ENCODE data around the gene NFKB2.

Gene NFKB2

DNA sequence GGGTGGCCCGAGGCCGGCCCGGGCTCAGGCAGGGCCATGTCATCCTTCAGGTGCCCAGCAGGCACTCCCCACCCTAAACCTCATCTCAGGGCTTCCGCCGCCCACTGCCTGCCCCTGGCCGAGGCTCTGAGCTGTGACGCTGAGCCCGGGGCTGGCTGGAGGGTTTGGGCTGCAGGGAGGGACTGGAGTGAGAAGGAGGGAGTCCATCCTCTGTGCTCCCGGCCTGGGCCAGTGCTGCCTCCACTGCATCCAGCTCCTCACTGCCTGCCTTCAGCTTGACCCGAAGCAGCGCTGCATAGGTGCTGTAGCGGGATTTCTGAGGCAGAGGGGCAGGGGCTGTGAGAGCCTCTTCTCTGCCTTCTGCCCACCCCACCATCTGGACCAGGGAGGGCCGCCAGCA is 7.6 kb downstream of the NFKB2 start:
- FAIRE-seq, result no peak

DNA sequence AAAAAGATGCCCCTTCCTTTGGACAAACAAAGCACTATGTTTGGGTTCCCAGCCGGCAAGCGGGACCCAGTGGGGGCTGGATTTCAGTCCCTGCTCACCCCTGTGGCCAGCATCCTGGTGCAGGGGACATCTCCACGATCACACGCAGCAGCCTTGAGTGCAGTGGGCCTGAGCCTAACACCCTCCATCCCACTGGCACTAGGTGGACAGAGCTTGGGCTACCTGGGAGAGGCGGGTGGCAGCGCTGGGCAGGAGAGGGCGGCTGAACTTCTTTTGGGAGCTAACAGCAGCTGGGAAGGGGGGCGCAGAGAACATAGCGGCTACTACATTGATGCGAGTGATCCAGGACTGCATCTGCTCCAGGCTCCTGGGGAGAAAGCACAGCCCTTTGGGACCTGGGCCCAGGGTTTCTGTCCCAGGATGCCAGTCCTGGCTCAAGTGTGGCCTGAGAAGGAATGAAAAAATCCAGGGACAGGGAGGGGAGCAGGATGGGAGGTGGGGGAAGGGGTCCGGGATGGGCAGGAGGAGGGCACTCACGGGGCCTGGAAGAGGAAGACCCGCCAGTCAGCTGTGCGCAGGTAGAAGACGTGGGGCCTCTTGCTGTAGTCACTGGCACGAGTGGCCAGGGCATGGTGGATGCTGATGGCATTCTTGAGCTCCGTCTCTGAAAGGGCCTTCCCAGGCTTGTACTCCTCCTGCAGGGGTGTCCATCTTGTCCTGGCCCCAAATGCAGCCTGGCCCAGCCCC is 9.0 kb downstream of the NFKB2 start:
- TF ChIP-seq, protein P1, sequence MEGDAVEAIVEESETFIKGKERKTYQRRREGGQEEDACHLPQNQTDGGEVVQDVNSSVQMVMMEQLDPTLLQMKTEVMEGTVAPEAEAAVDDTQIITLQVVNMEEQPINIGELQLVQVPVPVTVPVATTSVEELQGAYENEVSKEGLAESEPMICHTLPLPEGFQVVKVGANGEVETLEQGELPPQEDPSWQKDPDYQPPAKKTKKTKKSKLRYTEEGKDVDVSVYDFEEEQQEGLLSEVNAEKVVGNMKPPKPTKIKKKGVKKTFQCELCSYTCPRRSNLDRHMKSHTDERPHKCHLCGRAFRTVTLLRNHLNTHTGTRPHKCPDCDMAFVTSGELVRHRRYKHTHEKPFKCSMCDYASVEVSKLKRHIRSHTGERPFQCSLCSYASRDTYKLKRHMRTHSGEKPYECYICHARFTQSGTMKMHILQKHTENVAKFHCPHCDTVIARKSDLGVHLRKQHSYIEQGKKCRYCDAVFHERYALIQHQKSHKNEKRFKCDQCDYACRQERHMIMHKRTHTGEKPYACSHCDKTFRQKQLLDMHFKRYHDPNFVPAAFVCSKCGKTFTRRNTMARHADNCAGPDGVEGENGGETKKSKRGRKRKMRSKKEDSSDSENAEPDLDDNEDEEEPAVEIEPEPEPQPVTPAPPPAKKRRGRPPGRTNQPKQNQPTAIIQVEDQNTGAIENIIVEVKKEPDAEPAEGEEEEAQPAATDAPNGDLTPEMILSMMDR (IDR thresholded peaks at IDR 0.05; ENCODE audit: insufficient read depth, missing control alignments), result no peak
- DNase-seq (ENCODE audit: insufficient read length, low spot score) (no peak), FAIRE-seq (no peak)

More for the DNA sequence above, 7.6 kb downstream of the NFKB2 start:
- DNase-seq (ENCODE audit: insufficient read length, low spot score), result no peak
- TF ChIP-seq, protein P1 (IDR thresholded peaks at IDR 0.05; ENCODE audit: insufficient read depth, missing control alignments), result no peak

DNA sequence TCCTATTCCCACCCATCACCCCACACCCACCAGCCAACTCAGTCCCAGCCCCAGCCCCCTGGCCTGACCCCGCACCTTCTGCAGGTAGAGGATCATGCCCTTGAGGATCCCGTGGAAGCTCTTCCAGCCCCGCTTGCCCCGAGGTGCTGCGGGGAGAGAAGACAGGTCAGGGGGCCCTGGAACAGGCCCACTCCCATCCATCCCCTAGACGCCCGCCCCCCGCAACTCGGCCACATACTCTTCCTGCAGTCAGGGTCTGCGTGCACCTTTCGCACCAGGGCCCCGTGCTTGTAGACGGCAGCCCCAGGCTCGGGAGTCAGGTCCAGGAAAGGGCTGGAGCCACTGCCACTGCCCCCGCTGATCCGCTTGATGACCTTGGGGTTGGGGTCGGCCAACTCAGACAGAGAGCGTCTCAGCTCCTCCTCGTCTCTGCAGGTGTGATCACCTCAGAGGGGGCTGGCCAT is 9.6 kb downstream of the NFKB2 start:
- no peak for FAIRE-seq
- no peak for DNase-seq (ENCODE audit: insufficient read length, low spot score)
- TF ChIP-seq, protein P1 (IDR thresholded peaks at IDR 0.05; ENCODE audit: insufficient read depth, missing control alignments), result no peak

DNA sequence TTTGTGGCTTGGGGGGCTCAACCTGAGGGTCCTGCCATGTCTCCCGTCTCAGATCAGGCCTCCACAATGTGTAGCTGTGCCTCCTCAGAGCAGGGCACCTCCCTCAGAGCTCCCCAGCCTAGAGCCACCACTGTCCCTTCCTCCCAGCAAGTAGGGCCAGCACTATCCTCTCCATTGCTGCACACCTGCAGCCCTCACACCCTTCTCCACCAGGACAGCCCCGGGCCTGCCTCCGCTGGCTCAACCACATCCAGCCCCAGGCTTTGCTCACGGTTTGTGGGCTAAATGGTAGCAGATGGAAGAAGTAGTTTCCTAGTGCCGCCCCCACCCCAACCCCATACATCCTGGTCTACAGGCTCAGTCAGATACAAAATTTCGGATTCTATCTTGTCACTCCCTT is 10.1 kb downstream of the NFKB2 start:
- FAIRE-seq (no peak), DNase-seq (ENCODE audit: insufficient read length, low spot score) (no peak)
- TF ChIP-seq, protein P1 (IDR thresholded peaks at IDR 0.05; ENCODE audit: insufficient read depth, missing control alignments), result no peak

DNA sequence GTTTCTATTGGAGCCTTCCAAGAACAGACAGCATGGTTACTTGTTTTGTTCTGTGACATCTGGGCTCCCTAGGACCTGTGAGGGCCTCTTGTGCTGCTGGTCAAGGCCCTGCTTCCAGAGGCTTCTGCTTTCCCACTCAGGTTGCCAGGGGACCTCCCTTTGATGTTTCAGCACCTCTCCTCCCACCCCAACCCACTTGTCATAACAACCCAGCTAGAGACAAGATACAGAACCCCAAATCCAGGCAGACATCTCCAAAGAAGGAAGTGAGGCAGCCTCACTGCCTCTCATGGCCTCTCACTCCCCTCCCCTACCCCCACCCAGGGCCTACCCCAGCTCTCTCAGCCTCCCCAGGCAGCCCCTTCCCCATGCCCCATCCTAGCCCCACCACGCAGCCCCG is 11.3 kb downstream of the NFKB2 start:
- FAIRE-seq (no peak), DNase-seq (ENCODE audit: insufficient read length, low spot score) (no peak)
- TF ChIP-seq, protein P1 (IDR thresholded peaks at IDR 0.05; ENCODE audit: insufficient read depth, missing control alignments), result no peak

DNA sequence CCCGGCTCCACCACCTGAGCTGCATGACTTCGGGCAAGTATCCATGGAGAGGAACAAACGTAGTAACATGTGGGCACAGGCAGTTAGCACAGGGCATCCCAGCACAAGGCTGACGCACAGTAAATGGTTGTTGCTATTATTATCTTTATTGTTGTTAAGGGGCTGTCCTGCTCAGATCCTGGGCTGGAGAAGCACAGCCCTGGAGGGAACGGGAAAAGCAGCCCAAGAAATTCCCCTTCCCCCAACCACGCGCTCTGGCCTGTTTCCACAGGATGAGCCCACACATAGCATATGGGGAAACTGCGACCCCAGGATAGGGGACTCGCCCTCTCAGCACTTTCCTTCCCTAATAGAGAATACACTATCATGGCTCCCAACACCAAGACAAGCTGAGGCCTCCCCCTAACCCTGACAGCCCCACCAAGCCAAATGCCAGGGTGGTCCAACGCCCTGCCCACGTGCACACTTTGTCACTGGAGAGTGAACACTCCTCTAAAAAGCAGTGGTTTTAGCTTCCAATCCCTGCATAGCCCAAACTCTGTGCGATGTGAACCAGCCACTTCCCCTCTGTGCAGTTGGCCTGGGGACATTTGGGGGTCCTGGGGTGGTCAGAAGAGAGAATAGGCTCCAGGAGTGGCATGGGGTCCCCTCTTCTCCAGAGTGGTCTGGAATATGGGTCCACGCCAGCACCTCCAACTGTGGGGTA is 12.1 kb downstream of the NFKB2 start:
- DNase-seq (ENCODE audit: insufficient read length, low spot score) (no peak), FAIRE-seq (no peak)
- TF ChIP-seq, protein P1 (IDR thresholded peaks at IDR 0.05; ENCODE audit: insufficient read depth, missing control alignments), result no peak

Measured in D721Med (cell line).